KMS-11 (cell line): ENCODE measurements around the gene IFRD2.
"Not testable (repeated sequence)": the region's sequence is repeated elsewhere in the genome, so short reads cannot be mapped to it uniquely, and the experiment has no call there.

Experiments used
- H2AFZ ChIP-seq: fragments of 200-600 bp; sonication (generic); 2 replicates; pipeline ENCODE4 v1.6.1; 2016; ENCODE audit warnings: antibody characterized with exemption, mixed run types, low read depth
- H3K27ac ChIP-seq: fragments of 200-600 bp; sonication (generic); 2 replicates; pipeline ENCODE4 v1.6.1; 2016; ENCODE audit warnings: mild to moderate bottlenecking, mixed run types
- H3K27me3 ChIP-seq: fragments of 200-600 bp; sonication (generic); 2 replicates; pipeline ENCODE4 v1.6.1; 2017; ENCODE audit warnings: mild to moderate bottlenecking, low read depth, mixed run types, moderate library complexity; ENCODE audit not compliant: insufficient read depth
- H3K36me3 ChIP-seq: fragments of 200-600 bp; sonication (generic); 2 replicates; pipeline ENCODE4 v1.6.1; 2017; ENCODE audit warnings: mild to moderate bottlenecking, mixed run types; ENCODE audit not compliant: insufficient read depth
- H3K4me1 ChIP-seq: fragments of 200-600 bp; sonication (generic); 2 replicates; pipeline ENCODE4 v1.6.1; 2016; ENCODE audit warnings: mild to moderate bottlenecking, low read depth, mixed run types; ENCODE audit not compliant: poor library complexity, severe bottlenecking
- H3K4me2 ChIP-seq: fragments of 200-600 bp; sonication (generic); 2 replicates; pipeline ENCODE4 v1.7.0; 2016; ENCODE audit warnings: mild to moderate bottlenecking, mixed run types
- H3K4me3 ChIP-seq: fragments of 200-600 bp; sonication (generic); IDR thresholded peaks from 2 replicates; pipeline ENCODE4 v1.6.1; 2017; ENCODE audit warnings: low read depth, low read length, mixed read lengths; ENCODE audit not compliant: insufficient read depth
- H3K79me2 ChIP-seq: fragments of 200-600 bp; sonication (generic); 2 replicates; pipeline ENCODE4 v1.6.1; 2016; ENCODE audit warnings: low read depth, mixed run types; ENCODE audit not compliant: insufficient read depth
- H3K9ac ChIP-seq: fragments of 200-600 bp; sonication (generic); 2 replicates; pipeline ENCODE4 v1.6.1; 2016; ENCODE audit warnings: mild to moderate bottlenecking, mixed run types
- H4K20me1 ChIP-seq: fragments of 200-600 bp; sonication (generic); 2 replicates; pipeline ENCODE4 v1.6.1; 2016; ENCODE audit warnings: mild to moderate bottlenecking, mixed run types; ENCODE audit not compliant: insufficient read depth
- TF ChIP-seq, protein P1 (sequence below): fragments of 200-600 bp; sonication (generic); conservative IDR thresholded peaks from 2 replicates; pipeline ENCODE4 v1.6.1; 2017; ENCODE audit warnings: low read depth, mild to moderate bottlenecking, antibody characterized with exemption, low read length, moderate library complexity, mixed read lengths

The IFRD2 gene

DNA sequence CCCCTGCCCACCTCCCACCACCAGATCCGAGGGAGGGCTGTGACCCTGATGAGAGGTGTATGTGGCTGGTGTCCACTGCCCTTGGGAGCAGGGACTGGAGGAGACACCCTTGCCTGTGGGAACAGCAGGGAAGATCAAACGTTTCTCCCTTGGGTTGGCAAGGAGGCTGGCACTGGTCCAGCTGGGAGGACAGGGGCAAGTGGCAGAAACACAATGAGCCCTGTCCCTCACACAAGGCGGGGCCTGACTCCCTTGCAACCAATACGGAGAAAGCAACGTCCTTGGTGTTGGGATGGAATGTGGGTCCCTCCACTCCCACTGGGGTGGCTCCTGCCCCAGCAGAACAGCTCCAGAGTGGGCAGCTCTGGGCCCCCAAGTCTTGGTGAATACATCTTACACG lies 25.1 kb upstream of the IFRD2 start:
- Histone ChIP-seq H4K20me1 (no peaks in the 10 kb centered on the region), H3K79me2 (no peaks in the 10 kb centered on the region), H3K9ac (no peak overlapping the region), H3K27me3 (no peaks in the 10 kb centered on the region), H3K4me3 (no peak overlapping the region), H3K36me3 (no peaks in the 10 kb centered on the region), H3K4me2 (no peak overlapping the region), H2AFZ (no peak overlapping the region), H3K4me1 (peaks cover 4% of the 10 kb centered on the region), H3K27ac (no peak overlapping the region)
- TF ChIP-seq, protein P1, sequence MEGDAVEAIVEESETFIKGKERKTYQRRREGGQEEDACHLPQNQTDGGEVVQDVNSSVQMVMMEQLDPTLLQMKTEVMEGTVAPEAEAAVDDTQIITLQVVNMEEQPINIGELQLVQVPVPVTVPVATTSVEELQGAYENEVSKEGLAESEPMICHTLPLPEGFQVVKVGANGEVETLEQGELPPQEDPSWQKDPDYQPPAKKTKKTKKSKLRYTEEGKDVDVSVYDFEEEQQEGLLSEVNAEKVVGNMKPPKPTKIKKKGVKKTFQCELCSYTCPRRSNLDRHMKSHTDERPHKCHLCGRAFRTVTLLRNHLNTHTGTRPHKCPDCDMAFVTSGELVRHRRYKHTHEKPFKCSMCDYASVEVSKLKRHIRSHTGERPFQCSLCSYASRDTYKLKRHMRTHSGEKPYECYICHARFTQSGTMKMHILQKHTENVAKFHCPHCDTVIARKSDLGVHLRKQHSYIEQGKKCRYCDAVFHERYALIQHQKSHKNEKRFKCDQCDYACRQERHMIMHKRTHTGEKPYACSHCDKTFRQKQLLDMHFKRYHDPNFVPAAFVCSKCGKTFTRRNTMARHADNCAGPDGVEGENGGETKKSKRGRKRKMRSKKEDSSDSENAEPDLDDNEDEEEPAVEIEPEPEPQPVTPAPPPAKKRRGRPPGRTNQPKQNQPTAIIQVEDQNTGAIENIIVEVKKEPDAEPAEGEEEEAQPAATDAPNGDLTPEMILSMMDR: no peak

DNA sequence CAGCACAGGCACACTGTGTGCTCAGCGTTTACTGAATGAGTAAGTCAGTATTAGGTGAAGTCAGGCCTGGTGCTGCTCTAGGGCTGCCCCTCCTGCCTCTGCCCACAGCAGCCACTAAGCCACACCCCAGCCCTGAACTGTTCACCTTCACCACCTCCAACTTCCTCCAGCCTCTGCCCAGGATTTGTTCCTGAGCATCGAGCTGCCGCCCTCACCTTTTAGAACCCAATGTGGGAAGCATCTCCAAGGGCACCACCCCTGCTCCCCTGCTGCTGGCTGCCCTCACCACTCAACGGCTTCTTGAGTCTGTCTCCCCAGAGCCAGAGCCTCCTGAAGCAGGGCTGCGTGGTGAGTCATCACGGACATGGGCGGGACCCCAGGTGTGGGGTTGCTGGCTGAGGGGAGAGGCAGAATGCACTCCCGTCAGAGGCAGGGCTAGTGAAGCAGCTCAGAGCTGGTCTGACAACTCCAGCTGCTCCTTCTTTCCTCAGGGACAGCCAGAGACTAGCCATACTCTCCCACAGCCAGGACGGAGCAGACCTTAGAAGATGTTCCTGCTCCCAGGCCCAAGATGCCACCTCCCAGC lies 24.5 kb upstream of the IFRD2 start:
- Histone ChIP-seq H3K27me3 (no peaks in the 10 kb centered on the region), H3K27ac (no peak overlapping the region), H3K9ac (no peak overlapping the region), H3K36me3 (no peaks in the 10 kb centered on the region), H3K79me2 (no peaks in the 10 kb centered on the region), H3K4me2 (no peak overlapping the region), H3K4me3 (no peak overlapping the region), H4K20me1 (no peaks in the 10 kb centered on the region), H3K4me1 (no peaks in the 10 kb centered on the region), H2AFZ (no peak overlapping the region)
- TF ChIP-seq, protein P1: no peak

DNA sequence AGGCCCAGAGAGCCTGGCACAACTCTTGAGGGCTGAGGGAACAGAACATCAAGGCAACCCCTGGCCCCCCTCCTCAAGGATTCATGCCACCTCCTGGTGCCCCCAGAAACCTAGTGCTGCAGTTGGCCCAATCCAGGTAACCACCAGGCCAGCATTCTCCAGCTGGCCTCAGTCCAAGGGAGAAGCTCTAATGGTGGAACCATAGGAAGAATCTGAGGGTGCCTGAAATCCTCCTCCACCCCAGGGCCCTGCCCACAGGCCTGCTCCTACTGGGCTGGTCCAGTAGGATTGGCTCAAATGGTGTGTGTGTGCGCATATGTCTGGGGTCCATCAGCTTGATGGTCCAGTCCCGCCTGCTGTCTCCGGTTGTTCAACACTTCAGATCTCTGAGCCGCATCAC lies 22.6 kb upstream of the IFRD2 start:
- no peaks in the 10 kb centered on the region for H3K36me3 ChIP-seq
- no peak overlapping the region for H3K4me2 ChIP-seq
- H3K27ac ChIP-seq: no peak overlapping the region
- no peak overlapping the region for H2AFZ ChIP-seq
- no peaks in the 10 kb centered on the region for H3K79me2 ChIP-seq
- no peak overlapping the region for H3K4me3 ChIP-seq
- TF ChIP-seq, protein P1: no peak
- H4K20me1 ChIP-seq: no peaks in the 10 kb centered on the region
- H3K9ac ChIP-seq: no peak overlapping the region
- no peaks in the 10 kb centered on the region for H3K27me3 ChIP-seq
- H3K4me1 ChIP-seq: no peaks in the 10 kb centered on the region

DNA sequence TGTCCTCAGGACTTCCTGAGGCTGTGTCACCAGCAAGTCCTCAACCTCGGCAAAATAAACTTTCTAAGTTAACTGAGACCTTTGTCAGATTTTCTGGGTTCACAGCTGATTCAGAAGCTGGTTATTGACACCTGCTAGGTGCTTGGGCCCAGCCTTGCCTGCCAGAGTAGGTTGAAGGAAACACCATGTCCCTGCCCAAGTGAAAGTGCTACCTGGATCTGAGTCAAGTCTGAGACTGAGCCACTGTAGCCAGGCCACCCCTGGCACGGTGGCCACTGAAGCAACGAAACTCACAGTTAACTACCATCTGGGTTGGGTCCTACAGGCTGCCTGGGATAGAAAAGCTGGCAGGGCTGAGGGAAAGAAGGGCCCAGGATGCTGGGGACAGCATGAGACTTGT lies 22.1 kb upstream of the IFRD2 start:
- Histone ChIP-seq H3K9ac (no peak overlapping the region), H3K4me1 (no peaks in the 10 kb centered on the region), H3K4me3 (no peak overlapping the region), H3K27me3 (no peaks in the 10 kb centered on the region), H3K79me2 (no peaks in the 10 kb centered on the region), H2AFZ (no peak overlapping the region), H4K20me1 (no peaks in the 10 kb centered on the region), H3K27ac (no peak overlapping the region), H3K4me2 (no peak overlapping the region), H3K36me3 (no peaks in the 10 kb centered on the region)
- TF ChIP-seq, protein P1: no peak

DNA sequence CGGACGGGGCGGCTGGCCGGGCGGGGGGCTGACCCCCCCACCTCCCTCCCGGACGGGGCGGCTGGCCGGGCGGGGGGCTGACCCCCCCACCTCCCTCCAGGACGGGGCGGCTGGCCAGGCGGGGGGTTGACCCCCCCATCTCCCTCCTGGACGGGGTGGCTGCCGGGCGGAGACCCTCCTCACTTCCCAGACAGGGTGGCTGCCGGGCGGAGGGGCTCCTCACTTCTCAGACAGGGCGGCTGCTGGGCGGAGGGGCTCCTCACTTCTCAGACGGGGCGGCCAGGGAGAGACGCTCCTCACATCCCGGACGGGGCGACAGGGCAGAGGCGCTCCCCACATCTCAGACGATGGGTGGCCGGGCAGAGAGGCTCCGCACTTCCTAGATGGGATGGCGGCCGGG lies 19.8 kb upstream of the IFRD2 start:
- H3K9ac ChIP-seq, H3K4me2 ChIP-seq, H3K79me2 ChIP-seq, H3K4me1 ChIP-seq, H3K27ac ChIP-seq, H2AFZ ChIP-seq, H3K27me3 ChIP-seq, H4K20me1 ChIP-seq, H3K4me3 ChIP-seq, H3K36me3 ChIP-seq: not testable (repeated sequence)
